Myocyte (in vitro differentiated cells): Measurements from ENCODE around the gene LY9. TPM values are rescaled to one million over a fixed set of nuclear protein-coding genes. Genes with fewer than 3 reads are reported as not detected.
"Not testable (repeated sequence)": the region's sequence is repeated elsewhere in the genome, so short reads cannot be mapped to it uniquely, and the experiment has no call there.

Source experiments
- DNase-seq: peaks from one replicate; pipeline ENCODE4 v3.0.0-alpha.2; 2012; ENCODE audit warnings: low read depth
- total RNA-seq: library from RNA; depleted of rRNA; stranded (reverse); fragments of >200 nt; gene quantifications from 2 replicates; pipeline ENCODE4 v1.2.3, GENCODE V29; 2014

LY9 gene
- total RNA-seq, 1 donor from 2014 or later = not detected

DNA sequence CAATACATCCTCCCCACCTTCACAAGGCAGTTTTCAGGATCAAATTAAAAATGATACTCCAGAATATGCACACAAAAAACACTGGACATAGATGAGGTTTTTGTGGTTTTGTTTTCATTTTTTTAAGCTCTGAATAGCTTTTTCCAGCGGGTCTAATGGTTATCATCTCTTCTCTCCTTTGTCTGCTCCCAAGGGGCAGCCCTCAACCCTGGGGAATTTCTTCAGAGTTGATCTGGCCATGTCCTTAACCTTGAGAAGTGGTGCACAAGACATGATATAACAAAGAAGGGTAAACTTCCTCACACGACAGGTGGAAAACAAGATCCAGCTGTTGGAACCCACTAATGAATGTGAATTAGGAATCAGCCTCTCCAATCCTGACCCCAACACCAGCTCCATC lies 68.2 kb downstream of the LY9 start:
- no peak for DNase-seq

DNA sequence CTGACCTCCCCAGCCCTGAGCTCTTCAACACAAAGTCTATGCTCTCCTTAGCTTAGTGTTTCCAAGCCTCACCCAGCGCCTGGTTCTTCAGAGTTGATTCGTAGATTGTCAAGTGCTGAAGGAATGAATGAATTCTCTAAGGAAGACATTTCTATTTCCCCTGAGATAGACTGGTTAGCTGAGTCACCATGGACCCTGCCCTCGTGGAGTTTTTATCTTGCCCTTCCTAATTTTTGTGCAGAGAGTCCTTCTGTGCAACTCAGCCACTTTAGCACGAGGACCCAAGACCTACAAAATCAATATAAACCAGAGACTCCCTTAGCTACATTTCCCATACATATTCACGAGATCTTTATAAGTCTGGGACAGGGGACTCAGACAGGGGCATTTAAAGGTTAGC lies 69.4 kb downstream of the LY9 start:
- DNase-seq = no peak

DNA sequence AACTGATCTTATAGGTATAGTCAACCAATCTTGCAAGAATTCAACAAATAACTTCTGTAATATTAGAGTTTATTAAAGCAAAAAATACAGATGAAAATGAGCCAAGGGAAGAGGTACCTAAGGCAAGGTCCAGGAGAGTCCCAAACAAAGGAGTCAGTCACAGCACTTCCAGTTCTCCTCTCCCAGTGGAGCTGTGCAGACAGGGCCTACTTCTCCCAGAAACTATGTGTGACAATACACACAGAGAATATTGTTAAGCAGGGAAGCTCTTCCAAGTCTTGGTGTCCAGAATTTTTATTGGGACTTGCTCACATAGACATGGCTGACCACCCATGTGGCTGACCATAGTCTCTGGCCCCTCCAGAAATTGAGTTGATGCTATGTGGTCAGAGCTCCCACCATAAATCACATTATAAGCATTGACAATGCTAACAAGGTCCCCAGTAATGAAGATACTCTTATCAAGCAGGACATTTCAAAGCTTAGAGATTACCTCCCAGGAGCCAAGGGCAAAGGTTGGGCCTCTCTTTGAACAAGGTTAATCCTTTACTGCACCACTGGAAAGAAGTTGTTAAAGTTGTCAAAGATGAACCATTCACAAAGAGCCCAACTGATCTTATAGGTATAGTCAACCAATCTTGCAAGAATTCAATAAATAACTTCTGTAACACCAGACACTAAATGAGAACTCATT lies 70.2 kb downstream of the LY9 start:
- DNase-seq = no peak

DNA sequence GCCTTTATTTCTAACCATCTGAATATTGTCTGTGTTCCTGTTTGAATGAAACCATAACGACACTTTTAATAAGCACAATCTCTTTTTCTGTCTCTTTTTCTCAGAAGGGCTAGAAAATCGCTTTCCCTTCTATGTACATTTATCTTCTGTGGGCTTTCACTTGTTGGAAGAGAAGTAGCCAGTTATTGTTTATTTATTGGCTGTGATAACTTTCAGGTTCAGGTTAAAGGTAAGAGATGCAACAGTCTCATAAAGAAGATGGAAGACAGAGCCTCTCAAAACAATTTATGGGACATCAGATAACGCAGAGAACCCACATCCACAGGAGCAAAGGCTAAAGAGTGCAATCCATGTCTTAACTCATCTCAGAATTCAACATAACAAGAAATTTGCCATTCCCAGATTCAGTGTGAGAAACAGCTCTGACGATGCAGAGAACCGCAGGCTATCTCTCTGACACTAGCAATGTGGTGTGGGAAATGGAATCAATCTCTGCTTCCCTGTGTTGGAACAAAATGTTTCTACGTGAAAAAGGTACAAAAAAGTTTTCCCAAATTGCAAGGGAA lies 70.8 kb downstream of the LY9 start:
- no peak for DNase-seq

DNA sequence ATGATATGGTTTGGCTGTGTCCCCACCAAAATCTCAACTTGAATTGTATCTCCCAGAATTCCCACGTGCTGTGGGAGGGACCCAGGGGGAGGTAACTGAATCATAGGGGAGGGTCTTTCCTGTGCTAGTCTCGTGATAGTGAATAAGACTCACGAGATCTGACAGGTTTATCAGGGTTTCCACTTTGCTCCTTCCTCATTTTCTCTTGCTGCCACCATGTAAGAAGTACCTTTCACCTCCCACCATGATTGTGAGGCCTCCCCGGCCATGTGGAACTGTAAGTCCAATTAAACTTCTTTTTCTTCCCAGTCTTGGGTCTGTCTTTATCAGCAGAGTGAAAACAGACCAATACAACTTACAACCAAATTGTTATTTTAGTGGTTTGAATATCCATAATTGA lies 71.7 kb downstream of the LY9 start:
- DNase-seq = not testable (repeated sequence)

DNA sequence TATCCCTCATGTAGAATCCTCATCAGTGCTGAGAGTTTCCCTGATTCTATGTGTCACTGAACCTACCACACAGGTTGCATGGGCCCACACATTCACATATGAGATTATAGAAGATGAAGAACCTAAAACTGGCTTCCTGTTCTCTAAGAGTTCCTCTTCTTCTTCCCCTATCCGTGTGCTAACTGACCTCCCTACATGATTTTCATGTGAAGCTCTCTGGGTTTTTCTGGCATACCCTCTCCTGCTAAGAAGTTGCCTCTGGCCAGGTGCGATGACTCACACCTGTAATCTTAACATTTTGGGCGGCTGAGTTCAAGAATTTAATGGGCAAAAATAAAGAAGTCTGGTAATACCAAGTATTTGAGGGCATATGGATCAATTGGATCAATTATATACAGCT lies 72.2 kb downstream of the LY9 start:
- DNase-seq = no peak

DNA sequence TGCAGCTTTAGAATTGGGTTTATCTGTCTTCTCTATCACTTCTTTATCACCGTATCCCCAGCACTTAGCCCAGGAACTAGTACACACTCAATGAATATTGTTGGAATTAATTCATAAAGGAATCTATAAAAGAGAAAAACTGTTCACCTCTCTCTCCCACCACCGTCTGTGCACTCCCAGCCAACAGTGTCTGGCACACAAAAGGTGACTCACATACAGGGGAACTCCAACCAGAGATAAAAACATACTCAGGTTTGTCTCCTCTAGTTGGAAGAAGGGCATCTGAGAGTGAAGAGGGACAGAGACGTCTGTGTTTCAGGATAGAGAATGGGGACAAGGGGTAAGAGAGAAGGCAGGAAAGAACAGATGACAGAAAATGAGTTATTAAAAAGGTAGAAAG lies 79.0 kb downstream of the LY9 start:
- DNase-seq = no peak

DNA sequence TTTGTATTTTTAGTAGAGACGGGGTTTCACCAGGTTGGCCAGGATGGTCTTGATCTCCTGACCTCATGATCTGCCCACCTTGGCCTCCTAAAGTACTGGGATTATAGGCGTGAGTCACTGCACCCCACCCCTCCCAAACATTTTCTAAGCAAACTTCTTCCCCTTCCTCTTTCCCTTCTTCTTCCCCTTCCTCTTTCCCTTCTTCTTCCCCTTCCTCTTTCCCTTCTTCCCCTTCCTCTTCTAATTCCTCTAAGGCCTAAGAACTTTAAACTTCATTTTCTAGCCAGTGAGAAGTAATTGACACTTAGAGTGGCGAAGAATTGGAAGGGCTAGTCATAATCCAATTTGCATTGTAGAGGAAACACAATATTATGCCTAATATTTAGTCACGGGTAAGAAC lies 79.6 kb downstream of the LY9 start:
- DNase-seq = not testable (repeated sequence)

DNA sequence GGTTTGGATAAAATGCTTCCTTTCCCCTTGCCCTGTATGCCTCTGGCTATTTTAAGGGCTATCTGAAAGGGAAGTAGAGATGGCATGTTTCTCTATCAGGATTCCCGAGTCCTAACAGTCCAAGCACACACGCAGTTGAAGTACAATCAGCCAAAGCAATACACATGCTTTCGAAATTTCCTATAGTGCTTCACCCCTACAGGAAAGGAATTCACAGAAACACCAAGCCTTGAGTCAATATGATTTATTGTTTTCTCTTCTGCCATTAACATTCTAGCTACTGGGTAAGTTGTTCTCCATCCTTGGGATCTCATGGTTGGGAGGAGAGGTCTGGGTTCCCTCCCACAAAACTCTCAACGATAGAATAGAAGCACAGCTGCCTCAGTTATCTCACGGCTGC lies 80.3 kb downstream of the LY9 start:
- DNase-seq = no peak

DNA sequence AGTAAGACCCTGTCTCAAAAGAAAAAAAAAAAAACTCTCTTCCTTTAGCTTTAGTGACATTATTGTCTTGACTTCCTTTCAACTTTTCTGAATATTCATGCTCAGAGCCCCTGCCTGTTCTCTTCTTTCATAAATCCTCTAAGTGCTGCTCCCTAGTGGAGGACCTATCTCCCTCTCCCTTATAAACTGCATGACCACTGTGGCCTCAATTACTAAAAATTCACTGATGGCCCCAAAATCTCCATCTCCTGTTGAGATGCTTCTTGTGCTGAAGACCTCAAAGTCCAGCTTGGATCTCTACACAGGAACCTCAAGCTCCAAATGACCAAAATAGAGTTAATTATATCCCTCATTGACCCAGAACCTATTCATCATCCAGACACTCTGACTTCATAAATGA lies 81.2 kb downstream of the LY9 start:
- DNase-seq = no peak

Other genes with a start within 250 kb of the LY9 start
- gene CD84, start 216.7 kb upstream of the LY9 start, total RNA-seq = not detected in 2 replicates
- gene SLAMF1, start 149.1 kb upstream of the LY9 start, total RNA-seq = not detected in 2 replicates
- not detected in 2 replicates for gene CD48, start 84.4 kb upstream of the LY9 start, total RNA-seq
- not detected in 2 replicates for gene SLAMF7, start 56.9 kb upstream of the LY9 start, total RNA-seq
- gene CD244, start 66.7 kb downstream of the LY9 start, total RNA-seq = not detected in 2 replicates
- not detected in 2 replicates for gene ITLN1, start 89.0 kb downstream of the LY9 start, total RNA-seq
- gene ITLN2, start 158.6 kb downstream of the LY9 start, total RNA-seq = not detected in 2 replicates
- 3.2 and 10.4 TPM in 2 replicates for gene F11R, start 225.0 kb downstream of the LY9 start, total RNA-seq
- gene TSTD1, start 242.8 kb downstream of the LY9 start, total RNA-seq = 51.7 and 73.4 TPM in 2 replicates
- gene USF1, start 249.8 kb downstream of the LY9 start, total RNA-seq = 58.0 and 73.3 TPM in 2 replicates